Muscle of leg (tissue), 11 donors: ENCODE data around the gene CHCHD3. TPM values are rescaled to one million over a fixed set of nuclear protein-coding genes. Genes with fewer than 3 reads are reported as not detected.
A peak's percentile ranks its signal among the peaks of the same experiment; 100 is the strongest.
"Not testable (repeated sequence)": the region's sequence is repeated elsewhere in the genome, so short reads cannot be mapped to it uniquely, and the experiment has no call there.

Experiments
- DNase-seq: peaks from one replicate; pipeline ENCODE4 v3.0.0; 2013
- H3K27ac ChIP-seq: one replicate; pipeline ENCODE4 v1.5.1; 2013; ENCODE audit warnings: mild to moderate bottlenecking, low read length, control low read depth
- H3K27me3 ChIP-seq: one replicate; pipeline ENCODE4 v1.6.1; 2013; ENCODE audit warnings: low read length; ENCODE audit not compliant: control insufficient read depth, insufficient read depth
- H3K36me3 ChIP-seq: one replicate; pipeline ENCODE4 v1.6.1; 2013; ENCODE audit warnings: low read length; ENCODE audit not compliant: control insufficient read depth, insufficient read depth
- H3K4me1 ChIP-seq: one replicate; pipeline ENCODE4 v1.6.1; 2013; ENCODE audit warnings: low read length; ENCODE audit not compliant: control insufficient read depth, insufficient read depth
- H3K4me3 ChIP-seq: one replicate; pipeline ENCODE4 v1.5.1; 2013; ENCODE audit warnings: low read length, control low read depth
- H3K9me3 ChIP-seq: replicated peaks from 2 replicates; pipeline ENCODE4 v1.6.1; 2013; ENCODE audit warnings: low read depth, low read length; ENCODE audit not compliant: control insufficient read depth
- WGBS: methylation state at CpG from one replicate; pipeline ENCODE4 v1.1.5; 2013; ENCODE audit warnings: missing lambda C conversion rate; ENCODE audit not compliant: insufficient coverage; 5-methylcytosine and 5-hydroxymethylcytosine counted together
- polyA plus RNA-seq, 8 donors: library from polyadenylated mRNA; unstranded; fragments of 120-200 nt; gene quantifications; one replicate each; pipeline versions ENCODE4 v1.2.1 to v1.2.3, GENCODE V29; 2013; ENCODE audit warnings: inconsistent platforms in 1 of 8, low replicate concordance in 1 of 8; ENCODE audit not compliant: insufficient read length in 8 of 8, insufficient read depth in 1 of 8
- total RNA-seq: library from RNA; stranded (reverse); fragments of 120-200 nt; gene quantifications from one replicate; pipeline ENCODE4 v1.2.4, GENCODE V29; 2013

Gene CHCHD3
- total and polyA plus RNA-seq, 9 donors, result 57.4 to 75.0 (median 66.6) TPM

GRCh38 chr7:133051066-133051465 is 30.8 kb downstream of the CHCHD3 start:
- peak; percentile 33 for DNase-seq
- H3K9me3 ChIP-seq, result no peaks in the 10 kb centered on the region
- 18% methylated on average over 2 of the region's 2 CpGs for WGBS
- no peak overlapping the region for H3K27ac ChIP-seq
- no peaks in the 10 kb centered on the region for H3K27me3 ChIP-seq
- no peaks in the 10 kb centered on the region for H3K36me3 ChIP-seq
- H3K4me3 ChIP-seq, result no peak overlapping the region
- peaks cover 6% of the 10 kb centered on the region for H3K4me1 ChIP-seq

- 81% methylated on average over 5 of the region's 5 CpGs for WGBS
- no peaks in the 10 kb centered on the region for H3K27me3 ChIP-seq
- no peaks in the 10 kb centered on the region for H3K36me3 ChIP-seq
- H3K27ac ChIP-seq, result no peak overlapping the region
- H3K4me3 ChIP-seq, result no peak overlapping the region
- peaks cover 6% of the 10 kb centered on the region for H3K4me1 ChIP-seq
- H3K9me3 ChIP-seq, result no peaks in the 10 kb centered on the region
- no peak for DNase-seq
Measured at GRCh38 chr7:133050200-133050995, 31.5 kb downstream of the CHCHD3 start.

- H3K4me1 ChIP-seq, result peaks cover 6% of the 10 kb centered on the region
- H3K27me3 ChIP-seq, result no peaks in the 10 kb centered on the region
- no peak overlapping the region for H3K4me3 ChIP-seq
- no CpG with 5 or more reads among the region's 4 CpGs for WGBS
- H3K27ac ChIP-seq, result no peak overlapping the region
- DNase-seq, result peak; percentile 16
- no peaks in the 10 kb centered on the region for H3K9me3 ChIP-seq
- no peaks in the 10 kb centered on the region for H3K36me3 ChIP-seq
Measured at GRCh38 chr7:133048589-133048988, 33.3 kb downstream of the CHCHD3 start.

GRCh38 chr7:133047321-133047720 is 34.6 kb downstream of the CHCHD3 start:
- Histone ChIP-seq H3K36me3 (no peaks in the 10 kb centered on the region), H3K4me1 (peaks cover 3% of the 10 kb centered on the region), H3K27ac (no peak overlapping the region), H3K4me3 (no peak overlapping the region), H3K9me3 (no peaks in the 10 kb centered on the region), H3K27me3 (no peaks in the 10 kb centered on the region)
- WGBS, result no CpG with 5 or more reads among the region's 2 CpGs
- no peak for DNase-seq

GRCh38 chr7:133044722-133045473 is 37.0 kb downstream of the CHCHD3 start:
- WGBS, result 61% methylated on average over 8 of the region's 9 CpGs
- no peak for DNase-seq

GRCh38 chr7:133040674-133041073 is 41.2 kb downstream of the CHCHD3 start:
- Histone ChIP-seq H3K36me3 (no peaks in the 10 kb centered on the region), H3K27ac (no peak overlapping the region), H3K9me3 (no peaks in the 10 kb centered on the region), H3K27me3 (no peaks in the 10 kb centered on the region), H3K4me1 (no peaks in the 10 kb centered on the region), H3K4me3 (no peak overlapping the region)
- WGBS, result 80% methylated on average over 2 of the region's 7 CpGs
- DNase-seq, result no peak

More at GRCh38 chr7:133044722-133045473, 37.0 kb downstream of the CHCHD3 start:
- Histone ChIP-seq H3K27ac (no peak overlapping the region), H3K9me3 (no peaks in the 10 kb centered on the region), H3K27me3 (no peaks in the 10 kb centered on the region), H3K36me3 (no peaks in the 10 kb centered on the region), H3K4me1 (no peaks in the 10 kb centered on the region), H3K4me3 (no peak overlapping the region)

GRCh38 chr7:133040178-133040577 is 41.7 kb downstream of the CHCHD3 start:
- no peaks in the 10 kb centered on the region for H3K9me3 ChIP-seq
- no peak for DNase-seq
- no peak overlapping the region for H3K27ac ChIP-seq
- no peak overlapping the region for H3K4me3 ChIP-seq
- no peaks in the 10 kb centered on the region for H3K36me3 ChIP-seq
- H3K4me1 ChIP-seq, result no peaks in the 10 kb centered on the region
- H3K27me3 ChIP-seq, result no peaks in the 10 kb centered on the region
- WGBS, result 100% methylated on average over 1 of the region's 1 CpG

- no peaks in the 10 kb centered on the region for H3K36me3 ChIP-seq
- DNase-seq, result peak; percentile 62
- no peaks in the 10 kb centered on the region for H3K9me3 ChIP-seq
- H3K27ac ChIP-seq, result no peak overlapping the region
- no peak overlapping the region for H3K4me3 ChIP-seq
- no peaks in the 10 kb centered on the region for H3K4me1 ChIP-seq
- no CpG with 5 or more reads among the region's 2 CpGs for WGBS
- no peaks in the 10 kb centered on the region for H3K27me3 ChIP-seq
Measured at GRCh38 chr7:133039614-133040013, 42.3 kb downstream of the CHCHD3 start.

- H3K27me3 ChIP-seq, result no peaks in the 10 kb centered on the region
- WGBS, result no CpG with 5 or more reads among the region's 1 CpG
- no peaks in the 10 kb centered on the region for H3K36me3 ChIP-seq
- H3K4me3 ChIP-seq, result no peak overlapping the region
- DNase-seq, result no peak
- H3K27ac ChIP-seq, result no peak overlapping the region
- H3K9me3 ChIP-seq, result no peaks in the 10 kb centered on the region
- no peaks in the 10 kb centered on the region for H3K4me1 ChIP-seq
Measured at GRCh38 chr7:133036289-133036688, 45.6 kb downstream of the CHCHD3 start.

GRCh38 chr7:133035240-133035639 is 46.6 kb downstream of the CHCHD3 start:
- not testable (repeated sequence) for H3K27me3 ChIP-seq, H3K9me3 ChIP-seq, H3K4me3 ChIP-seq, H3K27ac ChIP-seq, H3K36me3 ChIP-seq, H3K4me1 ChIP-seq, DNase-seq
- 94% methylated on average over 5 of the region's 10 CpGs for WGBS
